CD8-positive, alpha-beta memory T cell (primary cell): ENCODE measurements around the gene GALNT10. TPM values are rescaled to one million over a fixed set of nuclear protein-coding genes. Genes with fewer than 3 reads are reported as not detected.

Experiments
- CTCF ChIA-PET: fragments of 350-600 bp; sonication (Branson Sonifier 250); formaldehyde crosslinking; loops from one replicate; lab custom pipeline; 2021; ENCODE audit warnings: antibody characterized with exemption; lab: Charles Lee
- POLR2A ChIA-PET: fragments of 350-600 bp; sonication (Branson Sonifier 250); formaldehyde crosslinking; loops from one replicate; lab custom pipeline; 2021; ENCODE audit warnings: antibody characterized with exemption; lab: Charles Lee
- DNase-seq, 5 donors: peaks; one replicate each; pipeline versions ENCODE4 v3.0.0 to v3.0.0-alpha.2; 2020 to 2022; ENCODE audit warnings: mixed read lengths in 1 of 5
- H3K27ac ChIP-seq: one replicate; pipeline ENCODE4 v1.7.0; 2013; ENCODE audit warnings: low read depth, mild to moderate bottlenecking, low read length, moderate library complexity
- H3K27me3 ChIP-seq: 2 replicates; pipeline ENCODE4 v1.7.0; 2013; ENCODE audit warnings: low read length, mild to moderate bottlenecking; ENCODE audit not compliant: insufficient read depth, poor library complexity, severe bottlenecking
- H3K36me3 ChIP-seq: 2 replicates; pipeline ENCODE4 v1.7.0; 2013; ENCODE audit warnings: mild to moderate bottlenecking, low read length, moderate library complexity; ENCODE audit not compliant: insufficient read depth
- H3K4me1 ChIP-seq: 2 replicates; pipeline ENCODE4 v1.7.0; 2013; ENCODE audit warnings: mild to moderate bottlenecking, low read length, moderate library complexity; ENCODE audit not compliant: insufficient read depth
- H3K4me3 ChIP-seq: 2 replicates; pipeline ENCODE4 v1.7.0; 2013; ENCODE audit warnings: mild to moderate bottlenecking, low read length
- H3K9me3 ChIP-seq: 2 replicates; pipeline ENCODE4 v1.7.0; 2013; ENCODE audit warnings: mild to moderate bottlenecking, low read length
- H3K27ac Mint-ChIP-seq, 8 donors: one replicate each; pipeline ENCODE4 v1.8.0; 2020 to 2021; ENCODE audit warnings: mixed read lengths in 8 of 8, mild to moderate bottlenecking in 6 of 8, inconsistent platforms in 3 of 8, moderate library complexity in 3 of 8
- H3K27me3 Mint-ChIP-seq, 2 donors: one replicate each; pipeline ENCODE4 v1.8.0; 2020 to 2021; ENCODE audit warnings: mixed read lengths in 2 of 2, mild to moderate bottlenecking in 1 of 2, moderate library complexity in 1 of 2
- H3K36me3 Mint-ChIP-seq, 3 donors: one replicate each; pipeline ENCODE4 v1.8.0; 2020 to 2021; ENCODE audit warnings: mixed read lengths in 3 of 3, inconsistent platforms in 1 of 3, mild to moderate bottlenecking in 1 of 3
- H3K4me1 Mint-ChIP-seq, 3 donors: one replicate each; pipeline ENCODE4 v1.8.0; 2020 to 2021; ENCODE audit warnings: mixed read lengths in 3 of 3, inconsistent platforms in 1 of 3, mild to moderate bottlenecking in 1 of 3
- H3K4me3 Mint-ChIP-seq, 7 donors: one replicate each; pipeline ENCODE4 v1.8.0; 2020 to 2021; ENCODE audit warnings: mixed read lengths in 7 of 7, mild to moderate bottlenecking in 6 of 7, moderate library complexity in 4 of 7, inconsistent platforms in 2 of 7
- H3K9me3 Mint-ChIP-seq, 5 donors: one replicate each; pipeline ENCODE4 v1.8.0; 2020 to 2022; ENCODE audit warnings: mixed read lengths in 5 of 5, mild to moderate bottlenecking in 3 of 5, moderate library complexity in 2 of 5, inconsistent platforms in 1 of 5
- polyA plus RNA-seq: library from polyadenylated mRNA; unstranded; fragments of 300-500 nt; fragmentation: Illumina TruSeq; gene quantifications from one replicate; pipeline ENCODE4 v1.2.3, GENCODE V29; 2021
- total RNA-seq, 2 experiments: library from RNA; stranded (reverse); gene quantifications; one replicate each; pipeline ENCODE4 v1.2.3, GENCODE V29; 2021

GALNT10 gene
- total and polyA plus RNA-seq, 3 experiments from 2014 or later, result 27.6 to 32.1 (median 28.0) TPM

DNA sequence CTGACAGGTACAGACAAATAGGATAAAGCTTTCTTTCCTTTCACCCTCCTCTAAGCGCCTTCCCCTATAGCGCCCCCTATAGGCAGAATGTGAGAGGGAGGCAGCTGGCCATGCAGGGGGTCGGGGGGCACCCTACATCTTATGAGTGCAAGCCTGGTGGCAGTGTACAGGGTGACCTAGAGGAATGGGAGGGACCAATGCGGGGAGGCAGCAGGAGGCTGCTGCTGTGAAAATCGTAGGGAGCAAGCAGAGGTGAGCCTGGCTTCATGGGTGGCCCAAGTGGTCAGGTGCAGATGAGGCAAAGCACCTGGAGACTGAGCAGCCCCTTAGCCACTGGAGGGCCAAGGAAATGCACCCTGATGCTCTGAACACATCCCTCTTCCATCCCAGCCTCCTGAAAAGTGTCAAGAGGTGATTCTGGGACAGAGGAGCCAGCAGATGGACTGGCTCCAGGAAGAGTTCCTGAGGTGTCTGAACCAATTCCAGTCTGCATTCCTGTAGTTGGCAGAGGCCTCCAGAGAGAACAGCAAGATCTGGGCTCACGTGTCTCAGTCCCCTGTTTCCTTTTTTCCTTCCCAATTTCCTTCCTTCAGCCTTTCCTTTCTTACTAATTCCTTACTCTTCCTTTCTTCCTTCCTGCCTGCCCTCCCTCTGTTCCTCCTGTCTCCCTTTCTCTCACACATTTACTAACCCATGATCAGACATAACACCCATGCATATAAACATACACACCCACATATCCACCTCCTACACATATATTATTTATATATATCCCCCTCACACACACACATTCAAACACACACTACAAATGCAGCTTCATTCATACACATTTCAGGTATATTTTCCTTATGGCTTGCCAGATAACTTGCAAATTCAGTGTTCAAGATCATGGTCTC lies 32.8 kb upstream of the GALNT10 start:
- no peak for DNase-seq
- Histone ChIP-seq H3K36me3 (no peaks in the 10 kb centered on the region), H3K9me3 (no peaks in the 10 kb centered on the region), H3K4me3 (no peak overlapping the region), H3K4me1 (no peaks in the 10 kb centered on the region), H3K27me3 (no peaks in the 10 kb centered on the region), H3K27ac (no peak overlapping the region)
- H3K27me3 Mint-ChIP-seq, result peaks cover 12 to 13% of the 10 kb centered on the region in 2 donors
- H3K4me1 Mint-ChIP-seq, result no peaks in the 10 kb centered on the region
- ChIA-PET POLR2A (no interaction called here), CTCF (interaction anchor here (1.2 kb wide), 1 partner anchor 9 kb away, joined by 3 read pairs; no protein-coding TSS in a partner anchor)
- H3K9me3 Mint-ChIP-seq, result peaks cover 0 to 2% (median 0%) of the 10 kb centered on the region in 5 donors
- no peak overlapping the region for H3K4me3 Mint-ChIP-seq
- H3K36me3 Mint-ChIP-seq, result no peaks in the 10 kb centered on the region
- no peak overlapping the region for H3K27ac Mint-ChIP-seq

- DNase-seq, result no peak
- H3K4me3 ChIP-seq, result no peak overlapping the region
- no peak overlapping the region for H3K27ac ChIP-seq
- POLR2A ChIA-PET, result no interaction called here
- no peaks in the 10 kb centered on the region for H3K4me1 ChIP-seq
- Mint-ChIP-seq H3K4me1 (no peaks in the 10 kb centered on the region), H3K9me3 (peaks cover 0 to 2% (median 0%) of the 10 kb centered on the region in 5 donors), H3K27ac (no peak overlapping the region), H3K4me3 (no peak overlapping the region), H3K27me3 (peaks cover 10 to 16% of the 10 kb centered on the region in 2 donors), H3K36me3 (no peaks in the 10 kb centered on the region)
- H3K27me3 ChIP-seq, result no peaks in the 10 kb centered on the region
- CTCF ChIA-PET, result interaction anchor here (1.2 kb wide), 1 partner anchor 10 kb away, joined by 3 read pairs; no protein-coding TSS in a partner anchor
- H3K36me3 ChIP-seq, result no peaks in the 10 kb centered on the region
- no peaks in the 10 kb centered on the region for H3K9me3 ChIP-seq
These were observed 32.2 kb upstream of the GALNT10 start for GRCh38 chr5:154158379-154158737.

GRCh38 chr5:154159343-154159742 lies 31.2 kb upstream of the GALNT10 start:
- no peaks in the 10 kb centered on the region for H3K36me3 ChIP-seq
- no peak for DNase-seq
- Mint-ChIP-seq H3K4me1 (no peaks in the 10 kb centered on the region), H3K9me3 (peaks cover 0 to 2% (median 0%) of the 10 kb centered on the region in 5 donors), H3K27me3 (peaks cover 10 to 22% of the 10 kb centered on the region in 2 donors), H3K27ac (no peak overlapping the region), H3K4me3 (no peak overlapping the region), H3K36me3 (no peaks in the 10 kb centered on the region)
- no peaks in the 10 kb centered on the region for H3K9me3 ChIP-seq
- POLR2A ChIA-PET, result no interaction called here
- CTCF ChIA-PET, result interaction anchor here (1.2 kb wide), 1 partner anchor 11 kb away, joined by 3 read pairs; no protein-coding TSS in a partner anchor
- no peaks in the 10 kb centered on the region for H3K4me1 ChIP-seq
- H3K4me3 ChIP-seq, result no peak overlapping the region
- no peaks in the 10 kb centered on the region for H3K27me3 ChIP-seq
- no peak overlapping the region for H3K27ac ChIP-seq

DNA sequence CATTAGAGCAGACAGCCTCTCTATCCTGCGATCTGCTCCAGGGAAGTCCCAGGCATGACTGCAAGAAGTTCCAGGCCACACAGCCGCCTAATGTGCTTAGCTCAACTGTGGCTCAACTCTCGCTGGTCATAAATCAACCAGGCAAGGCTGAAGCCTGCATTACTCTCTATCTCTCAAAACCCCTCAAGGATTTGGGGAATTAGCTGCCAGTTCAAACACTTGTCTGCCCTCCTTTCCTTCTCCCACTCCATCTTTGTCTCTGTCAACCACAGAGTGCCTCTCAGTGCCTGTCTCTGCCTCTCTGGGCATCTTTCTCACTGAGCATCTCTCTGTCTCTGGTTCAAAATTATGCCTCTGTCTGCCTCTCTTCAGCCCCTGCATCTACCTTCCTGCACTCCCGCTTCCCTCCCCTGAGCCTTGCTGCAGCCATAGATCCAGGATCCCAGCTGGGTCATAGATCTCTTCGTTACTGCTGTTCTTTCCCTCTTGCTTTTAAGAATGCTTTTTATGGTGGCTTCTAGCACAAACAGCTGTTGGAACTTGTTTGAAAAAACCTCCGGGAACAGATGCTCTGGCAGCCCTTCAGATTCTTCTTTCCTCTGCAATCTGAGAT lies 27.9 kb upstream of the GALNT10 start:
- H3K36me3 ChIP-seq, result no peaks in the 10 kb centered on the region
- H3K27me3 Mint-ChIP-seq, result peaks cover 19 to 32% of the 10 kb centered on the region in 2 donors
- H3K4me3 ChIP-seq, result no peak overlapping the region
- no peak overlapping the region for H3K27ac ChIP-seq
- H3K4me1 ChIP-seq, result no peaks in the 10 kb centered on the region
- H3K27ac Mint-ChIP-seq, result no peak overlapping the region
- H3K9me3 ChIP-seq, result no peaks in the 10 kb centered on the region
- ChIA-PET CTCF (no interaction called here), POLR2A (no interaction called here)
- no peaks in the 10 kb centered on the region for H3K36me3 Mint-ChIP-seq
- H3K4me3 Mint-ChIP-seq, result no peak overlapping the region
- no peaks in the 10 kb centered on the region for H3K9me3 Mint-ChIP-seq
- no peaks in the 10 kb centered on the region for H3K4me1 Mint-ChIP-seq
- peaks cover 5% of the 10 kb centered on the region for H3K27me3 ChIP-seq
- DNase-seq, result no peak

DNA sequence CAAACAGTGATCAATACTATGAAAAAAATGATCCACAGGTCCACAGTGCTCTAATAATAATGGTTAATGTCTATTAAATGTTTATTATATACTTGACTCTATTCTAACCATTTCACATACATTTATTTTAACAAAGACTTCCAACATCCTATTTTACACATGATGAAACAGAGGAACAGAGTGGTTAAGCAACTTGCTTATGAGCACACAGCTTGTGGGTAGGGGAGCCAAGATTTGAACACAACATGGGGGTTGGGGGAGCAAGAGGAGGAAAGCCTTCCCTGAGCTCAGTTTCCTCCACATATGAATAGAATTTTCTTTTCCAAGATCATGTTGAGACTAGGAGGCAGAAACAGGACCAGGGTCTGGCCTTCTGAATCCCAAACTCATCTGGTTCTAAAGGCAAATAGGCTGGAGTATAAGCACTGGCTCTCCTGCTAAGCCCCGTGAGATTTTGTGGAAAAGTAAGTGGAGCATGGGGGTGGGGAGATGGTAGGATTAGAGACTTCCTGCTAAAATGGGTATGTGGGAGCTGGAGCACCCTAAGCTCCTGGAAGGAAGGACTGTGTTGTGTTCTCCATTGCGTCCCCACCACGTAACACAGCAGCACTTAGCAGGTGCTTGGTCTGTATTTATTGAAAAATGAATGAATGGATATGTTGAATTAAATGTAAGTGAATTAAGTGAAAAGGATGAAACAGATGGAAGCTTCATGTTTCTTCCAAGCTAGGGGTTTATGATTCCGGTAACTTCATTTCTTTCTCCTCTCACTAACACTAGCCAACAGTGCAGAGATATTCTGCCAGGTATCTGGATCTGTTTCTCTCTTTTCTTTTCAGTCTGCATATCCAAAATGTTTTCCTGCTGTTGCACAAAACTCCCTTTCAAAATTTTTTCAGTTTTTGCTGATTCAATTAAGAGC lies 26.9 kb upstream of the GALNT10 start:
- Histone ChIP-seq H3K27ac (no peak overlapping the region), H3K9me3 (no peaks in the 10 kb centered on the region), H3K4me1 (no peaks in the 10 kb centered on the region), H3K27me3 (peaks cover 5% of the 10 kb centered on the region), H3K4me3 (no peak overlapping the region), H3K36me3 (no peaks in the 10 kb centered on the region)
- peaks cover 19 to 32% of the 10 kb centered on the region in 2 donors for H3K27me3 Mint-ChIP-seq
- CTCF ChIA-PET, result no interaction called here
- no peak for DNase-seq
- H3K27ac Mint-ChIP-seq, result no peak overlapping the region
- H3K4me1 Mint-ChIP-seq, result no peaks in the 10 kb centered on the region
- no peaks in the 10 kb centered on the region for H3K36me3 Mint-ChIP-seq
- POLR2A ChIA-PET, result no interaction called here
- H3K4me3 Mint-ChIP-seq, result no peak overlapping the region
- no peaks in the 10 kb centered on the region for H3K9me3 Mint-ChIP-seq

DNA sequence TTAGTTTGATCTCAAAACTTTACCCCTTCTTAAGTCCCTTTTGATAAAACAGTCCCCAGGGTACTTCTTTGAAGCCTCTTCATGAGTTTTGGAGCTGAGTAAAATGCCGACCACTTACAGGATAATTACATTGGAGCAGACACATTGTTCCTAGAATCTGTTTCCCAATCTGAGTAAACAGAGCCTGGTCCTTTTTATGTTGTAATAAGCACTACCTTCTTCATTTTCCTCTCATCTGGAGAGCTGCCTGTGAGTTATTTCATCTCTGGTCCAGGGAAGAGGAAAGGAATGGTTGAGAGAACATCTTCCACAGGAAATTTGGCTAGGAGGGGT lies 26.3 kb upstream of the GALNT10 start:
- CTCF ChIA-PET, result no interaction called here
- no peak for DNase-seq
- POLR2A ChIA-PET, result no interaction called here
- no peaks in the 10 kb centered on the region for H3K36me3 Mint-ChIP-seq
- no peaks in the 10 kb centered on the region for H3K9me3 ChIP-seq
- H3K4me3 ChIP-seq, result no peak overlapping the region
- no peak overlapping the region for H3K4me3 Mint-ChIP-seq
- no peak overlapping the region for H3K27ac ChIP-seq
- peaks cover 19 to 32% of the 10 kb centered on the region in 2 donors for H3K27me3 Mint-ChIP-seq
- H3K9me3 Mint-ChIP-seq, result no peaks in the 10 kb centered on the region
- H3K36me3 ChIP-seq, result no peaks in the 10 kb centered on the region
- H3K4me1 Mint-ChIP-seq, result no peaks in the 10 kb centered on the region
- H3K4me1 ChIP-seq, result no peaks in the 10 kb centered on the region
- peaks cover 5% of the 10 kb centered on the region for H3K27me3 ChIP-seq
- H3K27ac Mint-ChIP-seq, result no peak overlapping the region

- H3K27me3 Mint-ChIP-seq, result peaks cover 22 to 32% of the 10 kb centered on the region in 2 donors
- H3K4me1 ChIP-seq, result no peaks in the 10 kb centered on the region
- H3K9me3 Mint-ChIP-seq, result no peaks in the 10 kb centered on the region
- H3K4me1 Mint-ChIP-seq, result no peaks in the 10 kb centered on the region
- H3K27me3 ChIP-seq, result peaks cover 5% of the 10 kb centered on the region
- CTCF ChIA-PET, result interaction anchor here (0.9 kb wide), 1 partner anchor 24 kb away, joined by 3 read pairs; no protein-coding TSS in a partner anchor
- no peaks in the 10 kb centered on the region for H3K36me3 Mint-ChIP-seq
- H3K36me3 ChIP-seq, result no peaks in the 10 kb centered on the region
- H3K9me3 ChIP-seq, result no peaks in the 10 kb centered on the region
- no peak for DNase-seq
- no peak overlapping the region for H3K27ac ChIP-seq
- no peak overlapping the region for H3K27ac Mint-ChIP-seq
- H3K4me3 ChIP-seq, result no peak overlapping the region
- H3K4me3 Mint-ChIP-seq, result no peak overlapping the region
- POLR2A ChIA-PET, result interaction anchor here (0.6 kb wide), 1 partner anchor 116 kb away, joined by 5 read pairs; no protein-coding TSS in a partner anchor
These were observed 24.6 kb upstream of the GALNT10 start for GRCh38 chr5:154165886-154166285.
